ENCODE measurements around the gene PPP5C. TPM values are rescaled to one million over a fixed set of nuclear protein-coding genes. Genes with fewer than 3 reads are reported as not detected.

Gene PPP5C
- total and polyA plus RNA-seq, 2 of the 13 experiments (the other 11 are each of a cell fraction or from before 2014, with no cell fraction given) = 41.6 to 67.9 TPM

DNA sequence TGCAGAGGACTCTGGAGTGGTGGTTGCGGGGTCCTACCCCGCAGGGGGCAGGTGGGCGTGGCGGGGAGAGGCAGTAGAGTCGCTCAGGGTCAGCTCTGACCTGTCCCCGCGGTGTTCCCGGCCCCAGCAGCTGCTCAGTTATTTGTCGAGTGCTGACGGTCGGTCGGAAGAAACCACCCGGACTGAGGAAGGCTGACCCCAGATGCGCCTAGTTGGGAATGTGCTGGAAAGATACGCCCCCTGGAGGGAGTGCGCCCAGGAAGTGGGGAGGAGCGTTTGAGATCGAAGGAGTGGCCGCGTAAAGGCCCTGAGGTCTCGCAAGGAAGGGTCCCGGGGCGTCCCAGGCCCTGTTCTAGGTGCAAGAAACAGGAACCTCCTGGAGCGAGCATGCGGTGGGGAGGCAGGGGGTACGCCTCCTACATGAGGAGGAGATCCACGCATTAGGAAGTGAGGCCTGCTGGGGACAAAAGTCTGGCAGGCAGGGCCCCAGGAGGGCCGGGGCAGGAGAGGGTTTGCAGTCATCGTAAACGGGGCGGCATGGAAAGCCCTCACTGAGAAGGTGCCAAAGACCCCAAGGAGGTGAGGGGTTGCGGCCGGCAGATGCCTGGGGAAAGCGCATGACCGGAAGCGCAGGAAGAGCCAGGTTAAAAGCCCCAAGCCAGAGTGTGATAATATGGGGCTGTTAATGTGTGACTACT is 57.3 kb downstream of the PPP5C start (continued):
- TF ChIP-seq PHF20 (CRISPR knock-in tag; IDR thresholded peaks at IDR 0.05) (peak; percentile 57), HDAC2 (CRISPR knock-in tag; IDR thresholded peaks at IDR 0.05) (no peak; the same call in 1 of the 2 replicates), SP2 (CRISPR knock-in tag; IDR thresholded peaks at IDR 0.05) (no peak), TCF7 (IDR thresholded peaks at IDR 0.05; ENCODE audit: low read depth) (no peak), MEF2D (CRISPR knock-in tag; IDR thresholded peaks at IDR 0.05) (peak; percentile 68), FOXJ3 (CRISPR knock-in tag; IDR thresholded peaks at IDR 0.05; ENCODE audit: borderline replicate concordance) (no peak), HDAC1 (CRISPR knock-in tag; IDR thresholded peaks at IDR 0.05) (peak; percentile 85), RORA (CRISPR knock-in tag; IDR thresholded peaks at IDR 0.05) (no peak)
- TF ChIP-seq, protein P1, sequence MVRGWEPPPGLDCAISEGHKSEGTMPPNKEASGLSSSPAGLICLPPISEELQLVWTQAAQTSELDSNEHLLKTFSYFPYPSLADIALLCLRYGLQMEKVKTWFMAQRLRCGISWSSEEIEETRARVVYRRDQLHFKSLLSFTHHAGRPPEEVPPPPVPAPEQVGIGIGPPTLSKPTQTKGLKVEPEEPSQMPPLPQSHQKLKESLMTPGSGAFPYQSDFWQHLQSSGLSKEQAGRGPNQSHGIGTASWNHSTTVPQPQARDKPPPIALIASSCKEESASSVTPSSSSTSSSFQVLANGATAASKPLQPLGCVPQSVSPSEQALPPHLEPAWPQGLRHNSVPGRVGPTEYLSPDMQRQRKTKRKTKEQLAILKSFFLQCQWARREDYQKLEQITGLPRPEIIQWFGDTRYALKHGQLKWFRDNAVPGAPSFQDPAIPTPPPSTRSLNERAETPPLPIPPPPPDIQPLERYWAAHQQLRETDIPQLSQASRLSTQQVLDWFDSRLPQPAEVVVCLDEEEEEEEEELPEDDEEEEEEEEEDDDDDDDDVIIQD (CRISPR knock-in tag; IDR thresholded peaks at IDR 0.05; ENCODE audit: low read depth) = peak; percentile 22; the same call in 1 of the 2 replicates
- TF ChIP-seq, protein P2, sequence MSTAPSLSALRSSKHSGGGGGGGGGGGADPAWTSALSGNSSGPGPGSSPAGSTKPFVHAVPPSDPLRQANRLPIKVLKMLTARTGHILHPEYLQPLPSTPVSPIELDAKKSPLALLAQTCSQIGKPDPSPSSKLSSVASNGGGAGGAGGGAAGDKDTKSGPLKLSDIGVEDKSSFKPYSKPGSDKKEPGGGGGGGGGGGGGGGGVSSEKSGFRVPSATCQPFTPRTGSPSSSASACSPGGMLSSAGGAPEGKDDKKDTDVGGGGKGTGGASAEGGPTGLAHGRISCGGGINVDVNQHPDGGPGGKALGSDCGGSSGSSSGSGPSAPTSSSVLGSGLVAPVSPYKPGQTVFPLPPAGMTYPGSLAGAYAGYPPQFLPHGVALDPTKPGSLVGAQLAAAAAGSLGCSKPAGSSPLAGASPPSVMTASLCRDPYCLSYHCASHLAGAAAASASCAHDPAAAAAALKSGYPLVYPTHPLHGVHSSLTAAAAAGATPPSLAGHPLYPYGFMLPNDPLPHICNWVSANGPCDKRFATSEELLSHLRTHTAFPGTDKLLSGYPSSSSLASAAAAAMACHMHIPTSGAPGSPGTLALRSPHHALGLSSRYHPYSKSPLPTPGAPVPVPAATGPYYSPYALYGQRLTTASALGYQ (CRISPR knock-in tag; IDR thresholded peaks at IDR 0.05) = peak; percentile 57; the same call in 1 of the 2 replicates
- TF ChIP-seq, protein P3, sequence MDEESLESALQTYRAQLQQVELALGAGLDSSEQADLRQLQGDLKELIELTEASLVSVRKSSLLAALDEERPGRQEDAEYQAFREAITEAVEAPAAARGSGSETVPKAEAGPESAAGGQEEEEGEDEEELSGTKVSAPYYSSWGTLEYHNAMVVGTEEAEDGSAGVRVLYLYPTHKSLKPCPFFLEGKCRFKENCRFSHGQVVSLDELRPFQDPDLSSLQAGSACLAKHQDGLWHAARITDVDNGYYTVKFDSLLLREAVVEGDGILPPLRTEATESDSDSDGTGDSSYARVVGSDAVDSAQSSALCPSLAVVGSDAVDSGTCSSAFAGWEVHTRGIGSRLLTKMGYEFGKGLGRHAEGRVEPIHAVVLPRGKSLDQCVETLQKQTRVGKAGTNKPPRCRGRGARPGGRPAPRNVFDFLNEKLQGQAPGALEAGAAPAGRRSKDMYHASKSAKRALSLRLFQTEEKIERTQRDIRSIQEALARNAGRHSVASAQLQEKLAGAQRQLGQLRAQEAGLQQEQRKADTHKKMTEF (CRISPR knock-in tag; IDR thresholded peaks at IDR 0.05) = peak; percentile 77
- TF ChIP-seq, protein P4, sequence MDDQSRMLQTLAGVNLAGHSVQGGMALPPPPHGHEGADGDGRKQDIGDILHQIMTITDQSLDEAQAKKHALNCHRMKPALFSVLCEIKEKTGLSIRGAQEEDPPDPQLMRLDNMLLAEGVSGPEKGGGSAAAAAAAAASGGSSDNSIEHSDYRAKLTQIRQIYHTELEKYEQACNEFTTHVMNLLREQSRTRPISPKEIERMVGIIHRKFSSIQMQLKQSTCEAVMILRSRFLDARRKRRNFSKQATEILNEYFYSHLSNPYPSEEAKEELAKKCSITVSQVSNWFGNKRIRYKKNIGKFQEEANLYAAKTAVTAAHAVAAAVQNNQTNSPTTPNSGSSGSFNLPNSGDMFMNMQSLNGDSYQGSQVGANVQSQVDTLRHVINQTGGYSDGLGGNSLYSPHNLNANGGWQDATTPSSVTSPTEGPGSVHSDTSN (CRISPR knock-in tag; IDR thresholded peaks at IDR 0.05; ENCODE audit: borderline replicate concordance) = no peak
- TF ChIP-seq, protein P5, sequence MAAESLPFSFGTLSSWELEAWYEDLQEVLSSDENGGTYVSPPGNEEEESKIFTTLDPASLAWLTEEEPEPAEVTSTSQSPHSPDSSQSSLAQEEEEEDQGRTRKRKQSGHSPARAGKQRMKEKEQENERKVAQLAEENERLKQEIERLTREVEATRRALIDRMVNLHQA (CRISPR knock-in tag; IDR thresholded peaks at IDR 0.05) = no peak
